Fibroblast of mammary gland (primary cell): Measurements from ENCODE around the gene VSX1.

Experiments
- DNase-seq: peaks from one replicate; pipeline ENCODE4 v3.0.0-alpha.2; 2010; ENCODE audit warnings: low read depth
- H3K4me3 ChIP-seq: 2 replicates; pipeline ENCODE4 v1.5.1; 2011; ENCODE audit warnings: low read depth, mild to moderate bottlenecking, low read length, moderate library complexity; ENCODE audit not compliant: control insufficient read depth
- TF ChIP-seq, protein P1 (sequence below): conservative IDR thresholded peaks from 2 replicates; pipeline ENCODE4 v1.5.1; 2011; ENCODE audit warnings: low read depth, low read length, inconsistent platforms; ENCODE audit not compliant: control insufficient read depth, insufficient read depth

VSX1 gene

DNA sequence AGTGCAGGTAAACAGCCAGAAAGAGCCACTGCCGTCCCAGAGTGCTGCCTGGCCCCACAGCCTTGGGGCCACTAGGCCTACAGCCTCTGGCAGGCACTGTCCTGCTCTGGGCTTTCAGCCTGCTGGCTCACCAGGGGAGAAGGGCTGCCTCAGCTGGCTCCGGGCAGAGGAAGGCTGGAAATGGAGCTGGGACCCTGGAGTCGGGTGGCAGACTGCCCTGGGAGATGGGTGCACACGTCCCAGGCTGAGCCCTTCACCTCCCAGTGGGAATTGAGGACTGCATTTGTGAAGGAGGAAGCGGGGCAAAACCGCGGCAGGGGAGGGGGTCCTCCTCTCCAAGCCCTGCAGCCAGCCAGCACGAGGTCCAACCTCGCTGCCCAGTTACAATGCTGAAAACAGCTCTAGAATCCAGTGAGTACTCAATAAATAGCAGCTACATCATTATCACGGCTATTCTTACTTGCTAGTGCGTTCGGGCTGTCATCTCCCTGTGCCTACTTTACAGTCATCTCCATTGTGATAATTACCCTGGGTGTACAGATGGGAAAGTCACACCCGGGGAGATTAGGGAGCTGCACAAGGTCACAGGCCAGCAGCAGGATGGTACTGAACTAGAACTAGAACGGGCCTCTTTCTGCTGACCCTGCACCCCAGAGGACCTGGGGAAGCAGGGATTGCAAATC, 37.1 kb downstream of the VSX1 start:
- DNase-seq: no peak
- H3K4me3 ChIP-seq: no peak overlapping the region
- TF ChIP-seq, protein P1, sequence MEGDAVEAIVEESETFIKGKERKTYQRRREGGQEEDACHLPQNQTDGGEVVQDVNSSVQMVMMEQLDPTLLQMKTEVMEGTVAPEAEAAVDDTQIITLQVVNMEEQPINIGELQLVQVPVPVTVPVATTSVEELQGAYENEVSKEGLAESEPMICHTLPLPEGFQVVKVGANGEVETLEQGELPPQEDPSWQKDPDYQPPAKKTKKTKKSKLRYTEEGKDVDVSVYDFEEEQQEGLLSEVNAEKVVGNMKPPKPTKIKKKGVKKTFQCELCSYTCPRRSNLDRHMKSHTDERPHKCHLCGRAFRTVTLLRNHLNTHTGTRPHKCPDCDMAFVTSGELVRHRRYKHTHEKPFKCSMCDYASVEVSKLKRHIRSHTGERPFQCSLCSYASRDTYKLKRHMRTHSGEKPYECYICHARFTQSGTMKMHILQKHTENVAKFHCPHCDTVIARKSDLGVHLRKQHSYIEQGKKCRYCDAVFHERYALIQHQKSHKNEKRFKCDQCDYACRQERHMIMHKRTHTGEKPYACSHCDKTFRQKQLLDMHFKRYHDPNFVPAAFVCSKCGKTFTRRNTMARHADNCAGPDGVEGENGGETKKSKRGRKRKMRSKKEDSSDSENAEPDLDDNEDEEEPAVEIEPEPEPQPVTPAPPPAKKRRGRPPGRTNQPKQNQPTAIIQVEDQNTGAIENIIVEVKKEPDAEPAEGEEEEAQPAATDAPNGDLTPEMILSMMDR: no peak

DNA sequence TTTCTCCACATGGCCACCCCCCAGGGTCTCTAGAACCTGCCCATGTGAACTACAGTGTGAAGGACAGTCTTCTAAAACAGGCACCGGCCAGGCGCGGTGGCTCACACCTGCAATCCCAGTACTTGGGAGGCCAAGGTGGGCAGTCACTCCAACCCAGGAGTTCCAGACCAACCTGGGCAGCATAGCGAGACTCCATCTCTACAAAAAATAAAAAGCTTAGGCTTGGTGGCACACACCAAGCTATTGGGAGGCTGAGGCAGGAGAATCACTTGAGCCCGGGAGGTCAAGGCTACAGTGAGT, 37.7 kb downstream of the VSX1 start:
- TF ChIP-seq, protein P1: no peak
- DNase-seq: no peak
- no peak overlapping the region for H3K4me3 ChIP-seq

DNA sequence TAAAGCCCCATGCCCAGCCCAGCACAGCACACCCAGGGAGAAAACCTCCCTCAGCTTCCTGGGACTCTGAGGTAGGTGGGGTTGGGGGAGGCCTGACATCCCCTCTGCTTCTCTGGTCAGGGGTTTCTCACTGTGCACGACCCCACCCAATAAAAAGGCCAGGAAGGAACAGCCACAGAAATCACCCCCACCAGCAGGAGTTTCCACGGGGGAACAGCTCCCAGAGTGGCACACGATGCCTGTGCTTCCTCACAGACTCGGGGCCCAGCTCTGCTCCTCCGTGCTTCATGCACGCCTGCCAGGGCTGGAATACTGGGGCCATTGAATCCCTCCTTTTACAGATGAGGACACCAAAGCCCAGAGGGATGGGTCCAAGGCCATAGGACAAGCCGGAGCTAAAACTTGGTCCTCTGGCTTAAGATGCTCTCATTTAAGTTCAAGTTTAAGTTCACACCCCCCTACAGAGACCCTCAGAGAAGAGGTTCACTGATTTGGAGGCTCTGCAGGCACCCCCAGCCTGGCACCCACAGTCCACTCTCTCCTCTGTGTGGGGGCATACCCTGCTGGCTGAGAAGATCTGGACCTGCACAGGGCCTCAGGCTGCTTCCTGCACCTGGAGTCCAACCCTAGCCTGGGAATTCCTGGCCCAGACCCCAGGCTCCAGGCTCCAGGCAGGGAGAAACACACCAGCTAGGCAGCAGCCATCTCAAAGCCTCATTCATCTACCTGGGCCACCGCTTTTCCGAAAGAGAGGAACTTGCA, 38.3 kb downstream of the VSX1 start:
- TF ChIP-seq, protein P1: no peak
- no peak for DNase-seq
- H3K4me3 ChIP-seq: no peak overlapping the region

DNA sequence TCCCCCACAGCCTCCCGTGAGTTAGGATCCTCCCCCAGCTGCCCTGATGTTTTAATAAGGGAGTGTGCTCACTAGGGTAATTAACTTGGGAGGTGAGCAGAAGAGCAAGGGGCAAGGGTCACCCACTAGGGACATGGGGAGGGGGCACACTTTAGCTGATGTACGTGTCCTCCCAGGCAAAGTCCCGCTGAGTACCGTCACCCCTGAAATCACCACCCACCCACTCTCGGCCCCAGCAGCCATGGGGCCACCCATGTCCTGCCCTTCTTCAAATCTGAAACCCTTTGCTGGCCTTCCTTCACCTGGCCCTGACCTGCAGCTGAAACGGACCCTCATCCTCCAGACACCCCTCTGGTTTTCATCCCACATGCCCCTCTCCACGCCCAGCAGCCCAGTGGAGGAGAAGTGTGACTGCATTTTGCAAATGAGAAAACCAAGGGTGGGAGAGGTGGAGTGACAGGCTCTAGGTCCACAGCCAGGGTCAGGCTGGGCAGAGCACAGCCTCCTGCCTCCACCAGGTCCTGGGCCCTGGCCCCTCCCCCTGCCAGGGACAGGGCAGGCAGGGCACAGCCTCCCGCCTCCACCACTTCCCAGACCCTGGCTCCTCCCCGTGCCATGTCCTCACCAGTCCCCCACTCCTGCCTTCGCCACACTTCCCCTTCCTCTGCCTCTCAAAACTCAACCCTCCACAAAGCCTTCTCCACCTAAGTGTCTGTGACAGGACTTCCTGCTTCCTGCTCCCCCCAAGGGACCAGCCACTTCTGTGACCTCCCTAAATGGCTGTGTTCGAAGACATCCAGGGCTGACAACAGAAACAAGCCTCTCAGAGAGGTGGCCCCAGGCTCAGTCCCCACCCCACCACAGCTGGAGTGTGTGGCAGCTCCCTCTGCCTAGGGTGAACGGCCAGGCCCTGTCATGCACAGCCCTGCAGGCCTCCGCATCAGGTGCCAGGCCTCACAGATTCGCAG, 39.1 kb downstream of the VSX1 start:
- TF ChIP-seq, protein P1: no peak
- DNase-seq: no peak
- no peak overlapping the region for H3K4me3 ChIP-seq

DNA sequence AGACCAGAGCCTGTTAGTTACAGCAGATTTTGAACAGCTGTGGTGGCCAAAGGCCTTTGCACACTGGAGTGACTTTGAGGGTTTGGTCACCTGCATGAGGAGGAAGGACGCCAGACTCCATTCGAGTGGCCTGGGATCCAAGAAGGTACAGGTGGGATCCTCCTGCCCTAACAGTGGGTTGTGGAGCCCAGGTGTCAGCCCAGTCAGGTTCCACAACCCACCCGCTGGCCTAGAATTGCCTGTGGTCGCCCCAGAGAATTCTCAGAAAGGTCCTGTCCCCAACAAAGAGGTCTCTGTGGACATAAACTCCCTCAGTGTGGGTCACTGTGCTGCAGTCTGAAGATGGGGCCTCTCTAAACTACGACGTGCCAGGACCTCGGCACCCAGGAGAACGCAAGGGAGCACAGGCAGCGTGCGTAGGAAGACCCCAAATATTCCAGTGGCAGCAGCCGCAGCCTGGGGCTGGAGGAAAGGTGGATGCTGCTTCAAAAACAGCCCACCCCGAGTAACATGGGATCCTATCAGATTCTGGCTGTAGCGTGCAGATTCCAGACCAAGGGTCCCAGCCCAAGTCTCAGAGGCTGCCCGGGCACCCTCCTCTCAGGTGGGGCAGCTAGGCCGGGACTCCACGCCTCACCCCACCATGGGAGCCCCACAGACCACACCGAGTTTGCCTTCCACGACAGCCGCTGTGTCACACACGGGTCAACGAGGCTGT, 40.0 kb downstream of the VSX1 start:
- H3K4me3 ChIP-seq: no peak overlapping the region
- TF ChIP-seq, protein P1: no peak
- DNase-seq: no peak

DNA sequence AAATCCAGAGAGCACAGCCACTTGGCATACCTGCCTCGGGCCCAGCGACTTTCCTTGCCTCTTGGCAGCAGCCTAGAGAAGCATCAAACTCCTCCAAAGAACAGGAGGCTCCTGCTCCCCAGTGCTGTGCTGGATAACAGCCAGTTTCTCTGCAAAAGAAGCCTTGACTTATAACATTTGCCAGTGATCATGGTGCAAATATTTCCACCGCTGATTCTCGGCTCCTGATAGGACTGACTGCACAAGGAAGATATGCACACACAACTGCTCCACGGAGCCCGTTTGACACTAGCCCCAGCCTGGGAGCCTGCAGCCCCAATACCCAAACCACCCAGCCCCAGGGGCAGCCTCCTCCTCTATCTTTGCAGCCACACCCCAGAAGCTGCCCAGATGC, 41.5 kb downstream of the VSX1 start:
- TF ChIP-seq, protein P1: no peak

More for the DNA sequence above, 41.5 kb downstream of the VSX1 start:
- DNase-seq: peak; percentile 74
- no peak overlapping the region for H3K4me3 ChIP-seq
